GM12878 (cell line): Measurements from ENCODE around the gene LZTFL1. TPM values are rescaled to one million over a fixed set of nuclear protein-coding genes. Genes with fewer than 3 reads are reported as not detected.

Source experiments
- ATAC-seq: fragments of 200-7000 bp; cut with Tn5 transposase; 3 replicates; pipeline ENCODE4 v1.9.1; 2020; ENCODE audit warnings: mild to moderate bottlenecking, moderate library complexity
- BruUV-seq: library from RNA; stranded (reverse); fragments of 400-500 nt; replicated peaks from 2 replicates; lab custom pipeline; 2021; lab: Mats Ljungman, UMichigan
- CTCF ChIA-PET: fragments of 300-600 bp; sonication (Branson Sonifier 250); formaldehyde crosslinking; extraction: SDS; loops from one replicate; lab custom pipeline; 2021; ENCODE audit warnings: inconsistent platforms; lab: Yijun Ruan, JAX
- POLR2A ChIA-PET: fragments of 350-600 bp; formaldehyde crosslinking; extraction: SDS; loops from one replicate; lab custom pipeline; 2021; ENCODE audit warnings: inconsistent platforms; lab: Charles Lee
- RAD21 ChIA-PET: fragments of 300-600 bp; sonication (Branson Sonifier 250); formaldehyde crosslinking; loops from one replicate; lab custom pipeline; 2023; ENCODE audit warnings: antibody characterized with exemption; ENCODE audit not compliant: unreplicated experiment; lab: Charles Lee
- SMC1A ChIA-PET: fragments of 300-600 bp; sonication (Branson Sonifier 250); formaldehyde crosslinking; loops from one replicate; lab custom pipeline; 2023; ENCODE audit not compliant: unreplicated experiment, uncharacterized antibody; lab: Charles Lee
- DNase-seq: peaks from one replicate; pipeline ENCODE4 v3.0.0-alpha.2; 2011; ENCODE audit warnings: low read depth, low spot score
- FAIRE-seq: peaks from 3 replicates; lab custom pipeline; 2011; peaks lifted over from hg19 to GRCh38; lab: Jason Lieb, UNC
- H2AFZ ChIP-seq: 2 replicates; pipeline ENCODE4 v1.6.0; 2011; ENCODE audit warnings: low read depth, low read length, control low read depth; ENCODE audit not compliant: control insufficient read depth
- H3K27ac ChIP-seq: 2 replicates; pipeline ENCODE4 v1.5.1; 2011; ENCODE audit warnings: control low read depth; ENCODE audit not compliant: control insufficient read depth, insufficient read depth
- H3K27me3 ChIP-seq, 2 experiments: replicated peaks in 1 of 2; 2 replicates each; pipeline versions ENCODE4 v1.6.0 to v1.6.1; 2011; ENCODE audit warnings: low read length in 1 of 2; ENCODE audit not compliant: control insufficient read depth in 2 of 2, insufficient read depth in 2 of 2
- H3K36me3 ChIP-seq, 2 experiments: 2 replicates each; pipeline ENCODE4 v1.5.1; 2011; ENCODE audit warnings: low read length in 1 of 2; ENCODE audit not compliant: control insufficient read depth in 2 of 2, insufficient read depth in 2 of 2
- H3K4me1 ChIP-seq: 2 replicates; pipeline ENCODE4 v1.6.1; 2011; ENCODE audit warnings: mild to moderate bottlenecking, low read length, moderate library complexity, mixed read lengths; ENCODE audit not compliant: control insufficient read depth, insufficient read depth
- H3K4me2 ChIP-seq: 2 replicates; pipeline ENCODE4 v1.6.0; 2011; ENCODE audit warnings: control low read depth; ENCODE audit not compliant: control insufficient read depth, insufficient read depth
- H3K4me3 ChIP-seq: fragments of 200-600 bp; sonication (generic); 2 replicates; pipeline ENCODE4 v1.5.1; 2016
- H3K79me2 ChIP-seq: 2 replicates; pipeline ENCODE4 v1.6.0; 2011; ENCODE audit warnings: low read length; ENCODE audit not compliant: control insufficient read depth, insufficient read depth
- H3K9ac ChIP-seq: 2 replicates; pipeline ENCODE4 v1.8.0; 2011; ENCODE audit warnings: low read length, control low read depth, mixed read lengths; ENCODE audit not compliant: control insufficient read depth, insufficient read depth
- H3K9me3 ChIP-seq: replicated peaks from 3 replicates; pipeline ENCODE4 v1.5.1; 2011; ENCODE audit warnings: mild to moderate bottlenecking, low read length; ENCODE audit not compliant: control insufficient read depth, insufficient read depth
- H4K20me1 ChIP-seq: 2 replicates; pipeline ENCODE4 v1.6.0; 2011; ENCODE audit not compliant: control insufficient read depth, insufficient read depth
- CHD4 ChIP-seq: fragments of 200-600 bp; sonication (generic); IDR thresholded peaks from 2 replicates; pipeline ENCODE4 v1.6.1; 2016; ENCODE audit warnings: mild to moderate bottlenecking
- CREB1 ChIP-seq: IDR thresholded peaks from 2 replicates; pipeline ENCODE4 v1.6.1; 2012; ENCODE audit warnings: low read depth, mild to moderate bottlenecking, inconsistent platforms
- EED ChIP-seq: sonication (generic); IDR thresholded peaks from 2 replicates; pipeline ENCODE4 v1.6.1; 2016; ENCODE audit warnings: antibody characterized with exemption, low read depth
- SPI1 ChIP-seq: IDR thresholded peaks from 2 replicates; pipeline ENCODE4 v1.6.1; 2011; ENCODE audit warnings: low read depth, mild to moderate bottlenecking, low read length, moderate library complexity, borderline replicate concordance; ENCODE audit not compliant: insufficient read depth
- YY1 ChIP-seq: IDR thresholded peaks from 2 replicates; pipeline ENCODE4 v1.6.1; 2011; ENCODE audit warnings: low read depth, mild to moderate bottlenecking, low read length
- WGBS: methylation state at CpG from one replicate; pipeline ENCODE4 v1.1.6; 2016; ENCODE audit warnings: low lambda C conversion rate; ENCODE audit not compliant: insufficient replicate concordance, insufficient coverage; ENCODE audit errors: missing lambda C conversion rate; 5-methylcytosine and 5-hydroxymethylcytosine counted together
- in situ Hi-C: fragments of 300-500 bp; cut with MboI; formaldehyde crosslinking; loops from 9 replicates; pipeline ENCODE4 v1.14.3; 2018; ENCODE audit warnings: mixed read lengths
- intact Hi-C: fragments of 100-400 bp; cut with micrococcal nuclease; formaldehyde crosslinking; loops from one replicate; pipeline ENCODE4 v1.14.2; 2022; ENCODE audit not compliant: unreplicated experiment
- polyA plus RNA-seq, 11 experiments: library from polyadenylated mRNA; depleted of rRNA in 4 of 11; unstranded in 6 of 11; stranded (reverse) in 5 of 11; fragments of >200 nt; fragmentation: Nextera tagmentation in 4 of 11; fragmentation: Illumina TruSeq in 1 of 11; extraction: Ambion mirVana in 4 of 11; extraction: Trizol in 1 of 11; gene quantifications; 1 replicate in 1 of 11; 2 replicates in 10 of 11; pipeline versions ENCODE4 v1.2.1 to v1.2.3, GENCODE V29; 2011 to 2016; ENCODE audit warnings: inconsistent platforms in 2 of 11, missing spikeins in 2 of 11, low read depth in 1 of 11
- total RNA-seq, 4 experiments: library from RNA; depleted of rRNA in 3 of 4; stranded (reverse); fragments of >200 nt in 3 of 4; fragmentation: Illumina TruSeq in 1 of 4; extraction: Trizol in 1 of 4; gene quantifications; 2 replicates each; pipeline versions ENCODE4 v1.2.1 to v1.2.3, GENCODE V29; 2013 to 2021
- TF ChIP-seq, protein P1 (sequence below): fragments of 450-650 bp; IDR thresholded peaks from 2 replicates; pipeline ENCODE4 v1.6.1; 2017; ENCODE audit warnings: borderline replicate concordance

LZTFL1 gene
- total and polyA plus RNA-seq, 10 of the 15 experiments (the other 5 are each of a cell fraction or from before 2014, with no cell fraction given) = 9.8 to 74.1 (median 11.9) TPM

GRCh38 chr3:45852828-45853227 is 10.9 kb upstream of the LZTFL1 start (continued):
- peak; percentile 38; the same call in 1 of the 2 replicates for TF ChIP-seq YY1
- peak; percentile 83 for TF ChIP-seq EED

- Histone ChIP-seq H3K79me2 (no peaks in the 10 kb centered on the region), H3K27me3 (no peaks in the 10 kb centered on the region), H3K4me3 (no peak overlapping the region), H3K4me1 (peaks cover 20% of the 10 kb centered on the region), H4K20me1 (no peaks in the 10 kb centered on the region), H3K9ac (no peak overlapping the region), H3K9me3 (no peaks in the 10 kb centered on the region), H2AFZ (no peak overlapping the region), H3K27ac (no peak overlapping the region), H3K4me2 (no peak overlapping the region), H3K36me3 (no peaks in the 10 kb centered on the region)
- in situ Hi-C loops (no loop called here), intact Hi-C loops (no loop called here)
- WGBS = 95% methylated on average over 1 of the region's 1 CpG
- CTCF ChIA-PET = interaction anchor here (1.2 to 4.1 kb wide), 4 partner anchors 13 to 81 kb away, joined by 3 to 15 read pairs (median 4); no protein-coding TSS in a partner anchor
- SMC1A ChIA-PET = interaction anchor here (0.6 to 9.6 kb wide), 12 partner anchors 10 to 319 kb away, joined by 3 to 71 read pairs (median 4); no protein-coding TSS in a partner anchor
- POLR2A ChIA-PET = no interaction called here
- RAD21 ChIA-PET = interaction anchor here (1.0 to 2.1 kb wide), 3 partner anchors 10 to 33 kb away, joined by 3 to 8 read pairs (median 4); no protein-coding TSS in a partner anchor
- FAIRE-seq (no peak), DNase-seq (no peak), ATAC-seq (no peak)
- TF ChIP-seq SPI1 = no peak
- no peak for TF ChIP-seq CREB1
- TF ChIP-seq, protein P1, sequence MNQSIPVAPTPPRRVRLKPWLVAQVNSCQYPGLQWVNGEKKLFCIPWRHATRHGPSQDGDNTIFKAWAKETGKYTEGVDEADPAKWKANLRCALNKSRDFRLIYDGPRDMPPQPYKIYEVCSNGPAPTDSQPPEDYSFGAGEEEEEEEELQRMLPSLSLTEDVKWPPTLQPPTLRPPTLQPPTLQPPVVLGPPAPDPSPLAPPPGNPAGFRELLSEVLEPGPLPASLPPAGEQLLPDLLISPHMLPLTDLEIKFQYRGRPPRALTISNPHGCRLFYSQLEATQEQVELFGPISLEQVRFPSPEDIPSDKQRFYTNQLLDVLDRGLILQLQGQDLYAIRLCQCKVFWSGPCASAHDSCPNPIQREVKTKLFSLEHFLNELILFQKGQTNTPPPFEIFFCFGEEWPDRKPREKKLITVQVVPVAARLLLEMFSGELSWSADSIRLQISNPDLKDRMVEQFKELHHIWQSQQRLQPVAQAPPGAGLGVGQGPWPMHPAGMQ = no peak
- TF ChIP-seq CHD4 = no peak
- BruUV-seq = no TSS peak
These were observed 6.5 kb upstream of the LZTFL1 start for GRCh38 chr3:45848392-45848791.
